GM19468 (cell line): ENCODE data around the gene SCOC.
"Not testable (repeated sequence)": the region's sequence is repeated elsewhere in the genome, so short reads cannot be mapped to it uniquely, and the experiment has no call there.

Experiments used
- ATAC-seq: cut with Tn5 transposase; IDR thresholded peaks from one replicate; pipeline ENCODE4 v1.9.1; 2021; ENCODE audit warnings: mild to moderate bottlenecking, moderate library complexity, moderate number of reproducible peaks; ENCODE audit not compliant: unreplicated experiment; ENCODE audit errors: extremely low read depth

The SCOC gene

DNA sequence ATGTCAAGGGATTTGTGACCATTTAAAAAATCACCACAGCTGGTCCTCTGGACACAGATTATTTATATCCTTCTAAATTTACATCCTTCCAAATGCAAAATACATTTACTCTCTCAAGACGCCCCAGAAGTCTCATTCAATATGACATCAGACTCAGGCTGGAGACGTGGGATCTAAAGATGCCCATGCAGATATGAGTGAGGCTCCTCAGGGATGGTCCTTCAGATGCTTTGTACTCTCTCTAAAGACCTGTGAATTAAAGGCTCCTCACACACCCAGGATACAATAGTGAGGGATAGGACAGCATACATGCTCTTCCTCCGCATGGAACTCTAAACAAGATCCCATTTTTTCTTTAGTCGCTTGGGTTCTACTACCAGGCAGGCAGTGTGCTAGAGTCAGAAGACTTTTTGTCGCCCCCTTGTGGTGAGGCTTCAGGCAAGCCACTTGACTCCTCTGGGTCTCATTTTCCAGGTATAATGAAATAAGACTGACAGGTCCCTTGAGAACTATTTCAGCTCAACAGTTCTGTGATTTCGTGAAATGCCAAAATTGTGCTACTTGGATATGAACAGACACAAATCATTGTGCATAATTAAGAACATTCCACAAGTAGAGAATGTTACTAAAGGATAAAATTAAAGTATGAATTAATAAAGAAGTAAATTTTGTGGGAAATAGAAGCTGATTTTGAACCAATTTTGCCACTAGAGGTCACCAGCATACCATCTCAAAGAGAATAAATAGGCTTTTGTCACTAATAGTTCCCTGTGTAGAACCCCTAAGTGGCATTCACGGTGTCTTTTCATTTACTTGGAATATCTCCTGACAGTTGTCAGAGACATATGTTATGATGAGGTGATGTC is 13.7 kb upstream of the SCOC start:
- peak; percentile 88 for ATAC-seq

DNA sequence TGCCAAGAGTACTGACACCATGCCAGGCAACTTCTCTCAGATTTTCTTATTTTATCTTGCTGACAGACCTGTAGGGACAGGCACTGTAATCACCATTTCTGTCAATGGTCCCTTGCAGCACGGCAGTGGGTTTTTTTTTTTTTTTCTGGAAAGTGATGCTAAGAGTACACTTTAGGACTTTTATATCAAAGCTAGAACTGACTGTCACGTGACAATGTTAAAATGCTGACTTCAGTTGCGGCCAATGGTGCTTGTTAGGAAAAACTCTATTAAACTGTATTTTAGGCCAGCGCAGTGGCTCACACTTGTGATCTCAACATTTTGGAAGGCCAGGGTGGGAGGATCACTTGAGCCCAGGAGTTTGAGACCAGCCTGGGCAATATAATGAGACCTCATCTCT is 12.3 kb upstream of the SCOC start:
- no peak for ATAC-seq

DNA sequence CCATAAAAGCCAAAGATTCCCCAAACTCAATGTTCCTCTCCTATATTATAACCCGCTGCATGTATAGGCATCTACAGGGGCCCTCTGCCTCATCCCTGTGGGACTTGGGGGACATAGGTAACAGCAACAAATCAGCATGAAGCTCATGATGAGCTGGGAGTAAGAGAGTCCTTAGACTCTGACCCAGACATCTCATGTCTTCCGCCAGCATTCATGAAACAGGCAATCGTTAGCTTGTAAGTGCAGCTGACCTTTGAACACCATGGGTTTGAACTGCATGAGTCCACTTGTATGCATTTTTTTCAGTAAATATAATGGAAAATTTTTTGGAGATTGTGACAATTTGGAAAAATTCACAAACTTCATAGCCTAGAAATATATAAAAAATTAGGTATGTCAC is 10.4 kb upstream of the SCOC start:
- ATAC-seq: no peak

GRCh38 chr4:140363558-140363957 is 9.9 kb upstream of the SCOC start:
- ATAC-seq: no peak

GRCh38 chr4:140367738-140368137 is 5.7 kb upstream of the SCOC start:
- ATAC-seq: no peak

- ATAC-seq: no peak
These were observed 4.8 kb upstream of the SCOC start for GRCh38 chr4:140368686-140369085.

GRCh38 chr4:140372751-140373327 is 607 bp upstream of the SCOC start:
- ATAC-seq: peak; percentile 43

DNA sequence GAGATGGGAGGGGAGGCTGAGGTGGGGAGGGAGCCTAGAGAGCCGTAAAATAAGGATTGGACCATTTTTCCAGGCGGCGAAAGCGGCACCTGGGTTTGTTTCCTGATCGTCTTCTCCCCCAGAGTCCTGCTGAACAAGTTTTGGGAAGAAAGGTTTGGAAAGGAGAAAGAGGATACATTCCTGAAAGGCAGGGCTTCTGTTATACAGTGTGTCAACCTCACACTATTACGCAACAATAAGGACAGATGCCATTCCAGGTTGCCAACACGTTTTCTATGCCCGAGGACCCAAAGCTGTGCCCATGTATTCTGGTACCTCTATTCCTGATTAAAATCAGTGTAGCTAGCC is 658 bp downstream of the SCOC start:
- no peak for ATAC-seq

DNA sequence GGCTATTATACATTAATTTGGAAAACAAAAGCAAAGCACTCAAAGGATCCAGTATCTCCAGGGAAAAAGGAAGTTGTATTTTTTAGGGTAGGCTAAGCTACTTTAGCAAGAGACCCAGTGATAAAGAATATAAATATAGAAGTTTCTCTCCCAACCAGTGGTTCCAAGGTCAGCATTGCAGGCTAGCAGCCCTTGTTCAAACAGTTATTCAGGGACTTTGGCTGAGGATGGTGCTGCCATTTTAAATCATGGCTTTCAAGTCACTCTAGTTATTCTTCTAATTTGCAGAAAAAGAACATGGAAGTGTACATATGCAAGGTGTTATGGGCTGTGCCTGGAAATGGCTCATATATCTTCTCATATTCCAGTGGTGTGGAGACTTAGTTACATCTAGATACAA is 9.3 kb downstream of the SCOC start:
- no peak for ATAC-seq

GRCh38 chr4:140388015-140388414 is 14.6 kb downstream of the SCOC start:
- no peak for ATAC-seq

DNA sequence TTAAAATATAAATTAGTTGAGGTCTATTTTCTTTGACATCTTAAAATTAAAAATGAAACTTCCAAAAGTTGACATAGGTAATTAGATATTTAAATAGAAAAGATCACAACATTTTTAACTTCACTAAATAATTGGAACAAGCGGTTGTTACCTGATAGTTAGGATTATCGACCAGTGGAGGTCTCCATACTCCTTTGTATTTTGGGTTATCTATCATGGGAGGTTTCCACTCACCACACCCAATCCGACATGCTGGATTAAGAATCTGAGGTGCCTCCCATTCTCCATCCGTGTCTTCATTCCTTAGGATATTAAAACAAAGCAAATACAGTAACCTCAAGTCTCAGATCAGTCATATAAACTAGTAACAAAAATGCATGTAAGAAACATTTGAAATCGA is 22.2 kb downstream of the SCOC start:
- ATAC-seq: no peak

DNA sequence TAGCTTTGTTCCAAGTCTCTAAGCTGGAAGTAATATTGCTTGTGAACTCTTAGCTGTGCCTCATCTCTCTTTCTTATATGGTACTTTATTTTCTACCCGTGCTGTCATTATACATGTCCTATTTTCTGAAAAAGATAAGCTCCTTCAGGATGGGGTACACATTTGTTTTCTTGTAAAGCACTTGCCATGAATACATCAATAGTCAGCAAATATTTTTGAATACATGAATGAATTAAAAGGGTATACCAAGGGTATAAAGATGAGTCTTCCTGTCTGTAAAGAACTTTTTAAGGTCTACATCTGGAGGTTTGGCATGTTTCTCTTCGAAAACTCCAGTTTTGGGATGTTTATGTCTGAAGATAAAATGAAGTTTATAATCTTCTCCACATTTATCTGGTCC is 26.7 kb downstream of the SCOC start:
- ATAC-seq: no peak

DNA sequence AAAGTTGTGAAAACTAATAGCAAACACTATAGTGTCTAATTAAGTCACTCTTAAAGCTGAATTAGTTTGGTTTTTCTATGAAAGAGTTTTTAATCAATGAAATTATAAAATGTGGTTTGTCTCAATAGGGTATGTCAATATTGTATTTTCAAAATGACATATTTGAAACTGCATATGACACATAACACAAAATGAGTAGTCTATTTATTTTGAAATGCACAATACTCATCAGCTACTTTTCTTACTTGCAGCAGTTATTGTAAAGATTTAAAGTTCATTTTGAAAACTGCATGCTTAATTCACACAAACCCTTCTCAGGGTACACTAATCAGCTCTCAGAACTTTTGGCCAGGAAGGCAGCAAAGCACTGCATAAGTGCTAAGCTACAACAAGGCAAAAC is 32.8 kb downstream of the SCOC start:
- ATAC-seq: no peak

- no peak for ATAC-seq
These were observed 35.5 kb downstream of the SCOC start for GRCh38 chr4:140408974-140409373.

GRCh38 chr4:140413130-140413969 is 39.9 kb downstream of the SCOC start:
- ATAC-seq: not testable (repeated sequence)

- no peak for ATAC-seq
These were observed 49.7 kb downstream of the SCOC start for GRCh38 chr4:140423106-140423505.

DNA sequence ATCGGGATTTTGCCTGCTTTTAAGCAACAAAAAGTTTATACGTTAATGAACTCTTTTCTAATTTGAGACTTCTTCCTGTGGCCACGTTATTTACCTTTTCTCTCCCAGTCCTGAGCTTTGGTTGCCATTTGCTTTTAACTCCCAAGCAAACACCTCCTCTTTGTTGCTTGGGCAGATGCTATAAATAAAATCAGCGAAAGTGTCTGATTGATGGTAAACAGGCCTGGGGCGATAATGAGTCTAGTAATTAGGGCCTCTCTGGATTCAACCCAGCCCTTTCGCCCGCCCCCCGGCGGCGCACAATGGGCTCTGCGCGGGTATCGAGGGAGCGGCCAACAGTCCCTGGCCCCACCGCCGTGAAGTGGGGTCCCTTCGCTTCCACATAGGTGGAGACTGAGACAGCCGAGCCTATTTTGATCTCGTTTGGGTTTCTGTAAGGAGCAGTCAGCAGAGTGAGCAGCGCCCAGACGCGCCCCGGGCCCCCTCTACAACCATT is 53.2 kb downstream of the SCOC start:
- ATAC-seq: no peak

- ATAC-seq: peak; percentile 63
These were observed 53.9 kb downstream of the SCOC start, which contains the start of gene CLGN for GRCh38 chr4:140427106-140427918. CLGN (minus strand) TSS chr4:140427648; CDS start chr4:140413078, 14,570 bp downstream.

DNA sequence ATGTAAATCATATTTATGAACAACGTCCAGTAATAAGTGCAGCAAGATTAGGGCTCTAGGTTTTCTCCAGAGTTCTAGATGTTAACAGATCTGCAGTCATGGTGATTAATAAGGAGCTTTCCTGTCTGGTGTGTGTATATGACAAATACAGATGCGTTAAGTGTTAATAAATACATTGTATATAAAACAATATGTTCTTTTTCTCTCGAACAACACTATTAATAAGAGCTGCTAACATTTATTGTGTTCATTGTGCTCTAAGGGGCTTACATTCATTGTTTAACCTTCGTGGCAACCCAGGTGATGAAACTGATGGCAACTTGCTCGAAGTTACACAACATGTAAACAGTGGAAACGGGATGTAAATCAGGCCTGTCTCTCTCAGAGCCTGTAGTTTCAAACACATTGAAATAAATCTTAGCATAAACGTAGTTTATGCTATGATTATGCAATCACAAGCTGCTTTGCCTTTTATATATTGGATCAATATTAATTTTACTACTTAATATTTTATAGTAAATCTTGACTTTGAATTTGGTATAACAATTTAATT is 54.5 kb downstream of the SCOC start:
- no peak for ATAC-seq
